BJ (cell line): ENCODE measurements around the gene CYP2A6. TPM values are rescaled to one million over a fixed set of nuclear protein-coding genes. Genes with fewer than 3 reads are reported as not detected.
"Not testable (repeated sequence)": the region's sequence is repeated elsewhere in the genome, so short reads cannot be mapped to it uniquely, and the experiment has no call there.

ENCODE experiments used
- CTCF ChIA-PET: fragments of 350-600 bp; formaldehyde crosslinking; extraction: SDS; loops from one replicate; lab custom pipeline; 2021; ENCODE audit warnings: antibody characterized with exemption, inconsistent platforms; lab: Yijun Ruan, JAX
- POLR2A ChIA-PET: fragments of 300-600 bp; sonication (Branson Sonifier 250); formaldehyde crosslinking; extraction: SDS; loops from one replicate; lab custom pipeline; 2021; ENCODE audit warnings: antibody characterized with exemption; lab: Charles Lee
- DNase-seq: peaks from one replicate; pipeline ENCODE4 v3.0.0-alpha.2; 2011; ENCODE audit warnings: low read depth
- H3K27me3 ChIP-seq: 2 replicates; pipeline ENCODE4 v1.6.0; 2011; ENCODE audit warnings: low read length; ENCODE audit not compliant: control insufficient read depth, insufficient read depth
- H3K36me3 ChIP-seq: 2 replicates; pipeline ENCODE4 v1.5.1; 2011; ENCODE audit warnings: low read length; ENCODE audit not compliant: control insufficient read depth, insufficient read depth
- H3K4me3 ChIP-seq: 2 replicates; pipeline ENCODE4 v1.5.1; 2011; ENCODE audit warnings: low read depth, mild to moderate bottlenecking, control low read depth, low read length
- CTCF ChIP-seq: IDR thresholded peaks from 2 replicates; pipeline ENCODE4 v1.5.1; 2011; ENCODE audit warnings: low read depth, mild to moderate bottlenecking, control low read depth, inconsistent platforms, low read length, moderate library complexity; ENCODE audit not compliant: insufficient read depth
- polyA plus RNA-seq: library from polyadenylated mRNA; depleted of rRNA; stranded (reverse); fragments of >200 nt; gene quantifications from 2 replicates; pipeline ENCODE4 v1.2.3, GENCODE V29; 2011

Gene CYP2A6
- polyA plus RNA-seq, 1 experiment = not detected

DNA sequence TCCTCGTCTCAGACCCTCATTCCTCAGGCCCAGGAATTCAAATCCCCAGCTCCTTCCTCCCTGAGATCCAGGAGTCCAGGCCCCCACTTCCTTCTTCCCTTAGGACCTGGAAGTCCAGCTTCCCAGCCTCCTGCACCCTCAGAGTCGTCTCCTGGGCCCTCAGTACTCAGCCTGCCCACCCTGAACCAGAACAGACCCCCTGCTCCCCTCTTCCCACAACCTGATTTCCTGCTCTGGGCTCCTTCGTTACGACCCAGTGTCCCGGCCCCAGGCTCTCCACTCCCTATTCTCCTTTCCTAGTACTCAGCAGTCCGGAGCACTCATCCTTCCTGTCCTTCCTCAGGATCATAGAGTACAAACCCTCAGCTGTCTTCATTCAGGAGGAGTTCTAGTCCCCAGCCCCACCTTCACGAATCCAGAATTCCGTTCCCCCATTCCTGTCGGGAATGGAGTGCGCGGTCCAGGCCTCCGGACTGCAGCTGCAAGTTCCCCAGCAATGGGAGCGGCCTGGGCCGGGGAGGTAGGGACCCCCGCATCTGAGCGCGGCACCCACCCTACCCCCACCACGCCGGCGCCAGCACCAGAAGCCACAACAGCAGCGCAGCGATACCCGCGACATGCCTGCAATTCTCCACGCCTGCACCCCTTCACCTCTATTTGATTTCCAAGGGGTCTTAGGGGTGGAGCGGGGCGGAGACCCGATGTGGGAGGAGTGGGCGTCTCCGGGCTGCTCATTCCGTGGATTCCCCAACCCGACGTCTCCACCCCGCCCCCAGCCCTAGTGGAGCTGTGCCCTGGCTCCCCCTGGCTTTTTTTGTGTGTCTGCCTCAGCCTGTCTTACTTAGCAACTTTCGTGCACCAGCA lies 38.5 kb downstream of the CYP2A6 start:
- Histone ChIP-seq H3K4me3 (no peak overlapping the region; the same call in 1 of the 2 replicates), H3K36me3 (peaks cover 17% of the 10 kb centered on the region), H3K27me3 (no peaks in the 10 kb centered on the region)
- TF ChIP-seq CTCF = 0 out of 2 replicates have a peak, but pooled peaks have one; percentile 7
- ChIA-PET CTCF (interaction anchor here (1.0 kb wide), 1 partner anchor 149 kb away, joined by 3 read pairs; no protein-coding TSS in a partner anchor), POLR2A (interaction anchor here (0.6 kb wide), 1 partner anchor 19 kb away, joined by 3 read pairs; no protein-coding TSS in a partner anchor)
- DNase-seq = no peak

- H3K27me3 ChIP-seq, CTCF ChIA-PET: not testable (repeated sequence)
- H3K4me3 ChIP-seq = peak overlapping the region; percentile 30
- POLR2A ChIA-PET = interaction anchor here (0.6 kb wide), 1 partner anchor 18 kb away, joined by 3 read pairs; no protein-coding TSS in a partner anchor
- H3K36me3 ChIP-seq = peaks cover 17% of the 10 kb centered on the region
- peak; percentile 44 for DNase-seq
These were observed 39.4 kb downstream of the CYP2A6 start for GRCh38 chr19:40810649-40811408.

GRCh38 chr19:40810160-40810559 lies 40.1 kb downstream of the CYP2A6 start:
- DNase-seq = no peak
- Histone ChIP-seq H3K36me3 (peaks cover 19% of the 10 kb centered on the region), H3K27me3 (no peaks in the 10 kb centered on the region), H3K4me3 (peak overlapping the region; percentile 30)
- TF ChIP-seq CTCF = no peak
- ChIA-PET CTCF (no interaction called here), POLR2A (no interaction called here)

- ChIA-PET POLR2A (no interaction called here), CTCF (interaction anchor here (5.1 kb wide), 1 partner anchor 148 kb away, joined by 49 read pairs; no protein-coding TSS in a partner anchor)
- H3K36me3 ChIP-seq = peaks cover 19% of the 10 kb centered on the region
- no peak for DNase-seq
- no peak for TF ChIP-seq CTCF
- H3K4me3 ChIP-seq = no peak overlapping the region
- H3K27me3 ChIP-seq = no peaks in the 10 kb centered on the region
These were observed 40.7 kb downstream of the CYP2A6 start for GRCh38 chr19:40809358-40810086.

DNA sequence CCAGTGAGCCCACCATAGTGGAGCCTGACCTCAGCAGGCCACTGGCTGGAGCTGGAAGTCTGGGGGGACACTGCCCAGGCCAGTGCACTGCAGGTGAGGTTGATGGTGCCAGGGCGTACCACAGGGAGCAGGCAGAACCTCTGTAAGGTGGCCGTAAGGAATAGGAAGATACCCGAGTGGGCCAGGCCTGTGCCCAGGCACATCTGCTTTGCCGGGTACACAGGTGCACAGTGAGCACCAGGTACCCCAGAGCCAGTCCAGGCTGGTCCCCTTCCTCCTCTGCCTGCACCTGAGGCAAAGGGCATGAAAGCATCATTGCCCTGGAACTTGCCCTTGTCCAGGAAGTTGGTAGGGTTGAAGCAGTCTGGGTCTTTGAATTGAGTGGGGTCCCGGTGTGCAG lies 41.8 kb downstream of the CYP2A6 start:
- Histone ChIP-seq H3K36me3 (peaks cover 22% of the 10 kb centered on the region), H3K4me3 (no peak overlapping the region), H3K27me3 (no peaks in the 10 kb centered on the region)
- DNase-seq = no peak
- ChIA-PET CTCF (interaction anchor here (0.9 to 5.1 kb wide), 4 partner anchors 11 to 147 kb away, joined by 3 to 49 read pairs (median 15); partner anchors contain the start of gene RAB4B), POLR2A (interaction anchor here (0.9 kb wide), 1 partner anchor 10 kb away, joined by 3 read pairs; the partner anchor contains the start of gene EGLN2)
- no peak for TF ChIP-seq CTCF
